OCI-LY3 (cell line): ENCODE results near the gene MAP3K4.

Experiments used
- H2AFZ ChIP-seq: fragments of 200-600, 300-600 bp; shearing (Covaris generic); 2 replicates; pipeline ENCODE4 v1.6.0; 2014; ENCODE audit warnings: antibody characterized with exemption, low read depth, low read length
- H3K27ac ChIP-seq: fragments of 200-600, 300-600 bp; sonication (generic); 2 replicates; pipeline ENCODE4 v1.5.1; 2014; ENCODE audit warnings: mild to moderate bottlenecking, low read length, moderate library complexity, mixed read lengths
- H3K27me3 ChIP-seq: fragments of 200-600, 300-600 bp; sonication (generic); 2 replicates; pipeline ENCODE4 v1.6.1; 2014; ENCODE audit warnings: low read depth, low read length, mixed read lengths
- H3K36me3 ChIP-seq: fragments of 200-600, 300-600 bp; sonication (generic); replicated peaks from 2 replicates; pipeline ENCODE3; 2014; ENCODE audit warnings: low read depth, low read length, mixed read lengths
- H3K4me1 ChIP-seq: fragments of 300-600, 200-600 bp; sonication (generic); 2 replicates; pipeline ENCODE4 v1.6.1; 2014; ENCODE audit warnings: low read length, mixed read lengths
- H3K4me2 ChIP-seq: fragments of 200-600, 300-600 bp; sonication (generic); 2 replicates; pipeline ENCODE4 v1.6.1; 2014; ENCODE audit warnings: low read length, mixed read lengths
- H3K4me3 ChIP-seq: fragments of 300-600, 200-600 bp; sonication (generic); 2 replicates; pipeline ENCODE4 v1.5.1; 2014; ENCODE audit warnings: antibody characterized with exemption, mild to moderate bottlenecking, low read length, moderate library complexity
- H3K79me2 ChIP-seq: fragments of 300-600, 200-600 bp; shearing (Covaris generic); 2 replicates; pipeline ENCODE4 v1.6.1; 2014; ENCODE audit warnings: mild to moderate bottlenecking, low read length, mixed read lengths
- H3K9ac ChIP-seq: fragments of 300-600, 200-600 bp; shearing (Covaris generic); 2 replicates; pipeline ENCODE4 v1.6.0; 2014; ENCODE audit warnings: mild to moderate bottlenecking, low read length, moderate library complexity
- H3K9me3 ChIP-seq: fragments of 200-600, 300-600 bp; shearing (Covaris generic); 2 replicates; pipeline ENCODE4 v1.6.1; 2014; ENCODE audit warnings: low read length, mixed read lengths; ENCODE audit not compliant: insufficient read depth
- H4K20me1 ChIP-seq: fragments of 200-600, 300-600 bp; sonication (generic); 2 replicates; pipeline ENCODE4 v1.6.1; 2016; ENCODE audit warnings: low read length, mixed read lengths; ENCODE audit not compliant: insufficient read depth
- CTCF ChIP-seq: fragments of 200-600, 300-600 bp; sonication (generic); IDR thresholded peaks from 2 replicates; pipeline ENCODE4 v1.5.1; 2014; ENCODE audit warnings: antibody characterized with exemption, low read length, low read depth
- EZH2phosphoT487 ChIP-seq: fragments of 200-600 bp; shearing (Covaris generic); IDR thresholded peaks from 2 replicates; pipeline ENCODE4 v1.6.1; 2018; ENCODE audit warnings: antibody characterized with exemption, mixed run types, low read depth

Gene MAP3K4

GRCh38 chr6:160949531-160949930 is 42.0 kb upstream of the MAP3K4 start:
- no peaks in the 10 kb centered on the region for H3K4me1 ChIP-seq
- no peaks in the 10 kb centered on the region for H3K79me2 ChIP-seq
- H3K27me3 ChIP-seq: no peaks in the 10 kb centered on the region
- no peaks in the 10 kb centered on the region for H3K36me3 ChIP-seq
- H3K9ac ChIP-seq: no peak overlapping the region
- H3K4me2 ChIP-seq: no peak overlapping the region
- H4K20me1 ChIP-seq: no peaks in the 10 kb centered on the region
- TF ChIP-seq EZH2phosphoT487 (no peak), CTCF (no peak)
- H2AFZ ChIP-seq: no peak overlapping the region
- H3K4me3 ChIP-seq: no peak overlapping the region
- no peak overlapping the region for H3K27ac ChIP-seq
- H3K9me3 ChIP-seq: no peaks in the 10 kb centered on the region

- no peaks in the 10 kb centered on the region for H4K20me1 ChIP-seq
- H3K4me2 ChIP-seq: no peak overlapping the region
- no peak overlapping the region for H3K9ac ChIP-seq
- TF ChIP-seq EZH2phosphoT487 (no peak), CTCF (no peak)
- no peaks in the 10 kb centered on the region for H3K36me3 ChIP-seq
- no peaks in the 10 kb centered on the region for H3K9me3 ChIP-seq
- no peak overlapping the region for H2AFZ ChIP-seq
- no peaks in the 10 kb centered on the region for H3K79me2 ChIP-seq
- no peak overlapping the region for H3K27ac ChIP-seq
- H3K4me3 ChIP-seq: no peak overlapping the region
- no peaks in the 10 kb centered on the region for H3K27me3 ChIP-seq
- H3K4me1 ChIP-seq: no peaks in the 10 kb centered on the region
Observed at GRCh38 chr6:160950507-160950906, 41.1 kb upstream of the MAP3K4 start.

- Histone ChIP-seq H3K27ac (no peak overlapping the region), H3K9me3 (no peaks in the 10 kb centered on the region), H3K4me2 (no peak overlapping the region), H4K20me1 (no peaks in the 10 kb centered on the region), H3K79me2 (no peaks in the 10 kb centered on the region), H3K27me3 (no peaks in the 10 kb centered on the region), H3K9ac (no peak overlapping the region), H3K4me1 (no peaks in the 10 kb centered on the region), H3K36me3 (no peaks in the 10 kb centered on the region), H2AFZ (no peak overlapping the region), H3K4me3 (no peak overlapping the region)
- no peak for TF ChIP-seq CTCF
- TF ChIP-seq EZH2phosphoT487: no peak
Observed at GRCh38 chr6:160951187-160952030, 40.2 kb upstream of the MAP3K4 start.

- Histone ChIP-seq H3K79me2 (no peaks in the 10 kb centered on the region), H2AFZ (no peak overlapping the region), H3K36me3 (no peaks in the 10 kb centered on the region), H3K4me2 (no peak overlapping the region), H3K4me3 (no peak overlapping the region), H3K9ac (no peak overlapping the region), H4K20me1 (no peaks in the 10 kb centered on the region), H3K4me1 (no peaks in the 10 kb centered on the region), H3K9me3 (no peaks in the 10 kb centered on the region), H3K27ac (no peak overlapping the region), H3K27me3 (no peaks in the 10 kb centered on the region)
- TF ChIP-seq CTCF: no peak
Observed at GRCh38 chr6:160952633-160953281, 38.8 kb upstream of the MAP3K4 start.
